ENCODE measurements around the gene MRPS31.
"Not testable (repeated sequence)": the region's sequence is repeated elsewhere in the genome, so short reads cannot be mapped to it uniquely, and the experiment has no call there.

The MRPS31 gene

GRCh38 chr13:40756042-40756441 lies 14.9 kb downstream of the MRPS31 start:
- DNase-seq = no peak

- no peak for DNase-seq
Observed at GRCh38 chr13:40755082-40755700, 15.8 kb downstream of the MRPS31 start.

GRCh38 chr13:40749327-40749726 lies 21.7 kb downstream of the MRPS31 start:
- no peak for DNase-seq

- DNase-seq = not testable (repeated sequence)
Observed at GRCh38 chr13:40735232-40735548, 35.8 kb downstream of the MRPS31 start.

- not testable (repeated sequence) for DNase-seq
Observed at GRCh38 chr13:40734536-40735231, 36.3 kb downstream of the MRPS31 start.

GRCh38 chr13:40732658-40733057 lies 38.3 kb downstream of the MRPS31 start:
- DNase-seq = no peak

- no peak for DNase-seq
Observed at GRCh38 chr13:40728595-40728994, 42.4 kb downstream of the MRPS31 start.

- not testable (repeated sequence) for DNase-seq
Observed at GRCh38 chr13:40714433-40714832, 56.6 kb downstream of the MRPS31 start.

GRCh38 chr13:40706439-40706838 lies 64.6 kb downstream of the MRPS31 start:
- no peak for DNase-seq

- no peak for DNase-seq
Observed at GRCh38 chr13:40697711-40698110, 73.3 kb downstream of the MRPS31 start.

GRCh38 chr13:40694426-40694825 lies 76.6 kb downstream of the MRPS31 start:
- DNase-seq = no peak

- peak; percentile 1 for DNase-seq
Observed at GRCh38 chr13:40692946-40693345, 78.0 kb downstream of the MRPS31 start.

GRCh38 chr13:40688781-40689180 lies 82.2 kb downstream of the MRPS31 start:
- DNase-seq = no peak

GRCh38 chr13:40682449-40683240 lies 88.3 kb downstream of the MRPS31 start:
- no peak for DNase-seq

- no peak for DNase-seq
Observed at GRCh38 chr13:40681341-40682146, 89.4 kb downstream of the MRPS31 start.

GRCh38 chr13:40680659-40681323 lies 90.2 kb downstream of the MRPS31 start:
- no peak for DNase-seq

- DNase-seq = no peak
Observed at GRCh38 chr13:40679480-40679985, 91.5 kb downstream of the MRPS31 start.

Measured in NCI-H1048 (cell line).